ENCODE data around the gene CST5.
"Not testable (repeated sequence)": the region's sequence is repeated elsewhere in the genome, so short reads cannot be mapped to it uniquely, and the experiment has no call there.

CST5 gene

GRCh38 chr20:23832775-23833513, 46.6 kb downstream of the CST5 start:
- DNase-seq, result no peak

GRCh38 chr20:23831961-23832360, 47.6 kb downstream of the CST5 start:
- DNase-seq, result not testable (repeated sequence)

- DNase-seq, result no peak
These were observed 53.0 kb downstream of the CST5 start, which contains the start of gene CST2 for GRCh38 chr20:23826541-23827021. CST2 (minus strand) TSS chr20:23826729; CDS start chr20:23826660, 69 bp downstream.
